ENCODE measurements around the gene NAB2.
A peak's percentile ranks its signal among the peaks of the same experiment; 100 is the strongest.

The NAB2 gene

DNA sequence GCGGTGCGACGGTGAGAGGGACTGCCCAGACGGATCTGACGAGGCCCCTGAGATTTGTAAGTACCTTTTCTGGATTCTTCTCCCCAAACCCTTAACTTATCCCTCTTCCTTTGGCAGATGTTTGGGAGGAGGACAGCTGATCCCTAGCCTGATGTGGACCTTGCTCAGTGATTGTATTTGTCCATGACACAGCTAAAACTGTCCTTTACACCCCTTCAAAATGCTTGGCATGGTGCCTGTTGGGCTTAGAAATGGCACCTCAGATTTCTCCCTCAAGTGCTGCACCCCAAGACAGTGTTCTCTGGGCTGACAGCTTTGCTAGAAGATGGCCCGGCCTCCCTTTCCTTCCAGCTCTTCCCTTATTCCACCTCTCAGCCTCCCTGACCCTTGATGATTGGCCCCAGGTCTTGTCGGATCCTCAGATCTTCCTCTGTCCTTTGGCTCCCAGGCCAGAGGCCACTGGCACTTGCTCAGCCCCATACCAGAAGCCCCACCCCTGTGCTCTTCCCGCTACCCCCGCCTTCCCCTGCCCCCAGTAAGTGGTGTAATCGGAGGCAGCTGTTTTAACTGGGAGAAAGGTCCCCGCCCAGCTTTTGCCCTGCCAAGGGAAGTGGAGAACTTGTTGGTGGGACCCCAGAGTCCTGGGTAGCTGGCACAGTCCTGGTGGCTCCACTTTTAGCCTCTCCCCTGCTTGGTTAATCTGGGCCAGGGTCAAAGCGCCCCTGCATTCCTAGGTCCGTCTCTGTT is 49.8 kb downstream of the NAB2 start:
- DNase-seq = peak; percentile 78 to 81

DNA sequence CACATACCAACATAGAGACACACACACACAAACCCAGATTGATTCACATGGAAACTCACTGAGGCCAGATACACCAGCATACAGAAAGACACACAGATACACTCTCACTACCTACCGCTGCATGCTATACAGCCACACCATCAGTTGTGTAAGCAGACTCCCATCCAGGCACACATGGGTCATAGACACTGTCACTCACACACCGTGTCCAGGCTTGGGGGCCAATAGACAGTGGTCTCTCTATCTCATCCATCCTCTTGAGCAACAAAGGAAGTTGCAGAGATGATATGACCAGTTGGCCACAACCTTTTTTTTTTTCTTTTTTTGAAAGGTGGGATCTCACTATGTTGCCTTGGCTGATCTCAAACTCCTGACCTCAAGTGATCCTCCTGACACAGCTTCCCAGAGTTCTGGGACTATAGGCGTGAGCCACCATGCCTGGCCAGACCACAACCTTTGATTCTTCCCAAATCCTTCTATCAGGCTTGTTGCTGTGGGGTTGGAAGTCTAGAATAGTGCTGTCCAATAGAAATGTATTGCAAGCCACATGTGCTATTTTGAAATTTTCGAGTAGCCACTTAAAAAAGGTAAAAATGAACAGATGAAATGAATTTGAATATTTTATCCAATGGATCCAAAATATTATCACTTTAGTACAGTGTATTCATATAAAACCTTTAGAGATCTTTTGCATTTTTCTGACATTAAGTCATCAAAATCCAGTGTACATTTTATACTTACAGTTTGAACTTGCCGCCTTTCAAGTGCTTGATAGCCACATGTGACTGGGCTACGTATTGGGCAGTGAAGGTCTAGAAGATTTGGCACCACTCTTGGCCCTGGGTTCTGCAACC is 51.1 kb downstream of the NAB2 start:
- peak in 1 of 2 donors; percentile 26 for DNase-seq

DNA sequence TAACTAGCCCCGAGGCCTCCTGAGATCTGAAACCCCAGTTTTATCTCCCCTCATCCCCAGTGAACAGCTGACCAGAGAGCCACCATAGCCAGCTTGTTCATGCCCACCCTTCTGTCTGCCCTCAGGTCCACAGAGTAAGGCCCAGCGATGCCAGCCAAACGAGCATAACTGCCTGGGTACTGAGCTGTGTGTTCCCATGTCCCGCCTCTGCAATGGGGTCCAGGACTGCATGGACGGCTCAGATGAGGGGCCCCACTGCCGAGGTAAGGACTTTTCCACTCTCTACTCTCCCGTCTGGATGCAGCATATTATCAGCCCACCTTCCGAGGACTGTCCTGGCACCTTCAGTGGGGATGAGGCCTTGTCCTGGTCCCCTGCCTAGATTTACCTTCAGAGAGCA is 52.3 kb downstream of the NAB2 start:
- no peak for DNase-seq

DNA sequence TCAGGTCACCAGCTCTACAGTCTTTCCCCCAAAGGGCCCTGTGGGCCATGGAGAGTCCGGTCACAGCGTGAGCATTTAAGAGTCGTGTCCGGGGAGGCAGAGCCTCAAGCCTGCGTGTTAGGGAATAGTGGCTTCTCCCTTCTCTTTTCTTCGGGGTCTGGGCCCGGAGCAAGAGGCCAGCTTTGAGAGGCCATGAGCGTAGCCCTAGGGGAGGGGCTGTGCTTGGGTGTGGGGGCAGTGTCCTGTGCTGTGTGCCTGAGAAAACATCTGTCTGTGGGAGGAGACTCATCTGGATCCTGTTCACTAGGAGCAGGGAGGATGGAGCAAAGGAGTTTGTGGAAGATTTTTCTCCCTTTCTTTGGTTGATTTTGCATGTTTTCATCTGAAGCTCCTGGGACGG is 53.2 kb downstream of the NAB2 start:
- no peak for DNase-seq

DNA sequence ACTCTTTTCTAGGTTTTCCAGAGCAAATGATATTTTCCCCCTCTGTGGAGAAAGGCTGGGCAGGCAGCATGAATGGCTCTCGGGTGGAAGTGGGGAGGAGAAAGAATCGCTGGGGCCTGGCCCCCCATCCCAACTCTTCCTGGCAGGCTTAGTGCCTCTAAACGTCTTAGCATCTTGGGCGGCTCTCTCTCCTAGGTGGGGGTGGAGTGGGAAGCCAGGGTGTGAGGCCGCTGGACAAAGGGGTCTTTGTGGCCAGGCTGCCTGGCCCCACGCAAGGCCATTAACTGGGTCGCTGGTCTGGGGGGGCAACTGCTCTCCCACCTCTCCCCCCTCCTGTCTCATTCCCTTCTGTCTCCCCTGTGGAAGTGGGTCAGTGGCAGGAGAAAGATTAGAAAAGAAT is 53.8 kb downstream of the NAB2 start:
- no peak for DNase-seq

DNA sequence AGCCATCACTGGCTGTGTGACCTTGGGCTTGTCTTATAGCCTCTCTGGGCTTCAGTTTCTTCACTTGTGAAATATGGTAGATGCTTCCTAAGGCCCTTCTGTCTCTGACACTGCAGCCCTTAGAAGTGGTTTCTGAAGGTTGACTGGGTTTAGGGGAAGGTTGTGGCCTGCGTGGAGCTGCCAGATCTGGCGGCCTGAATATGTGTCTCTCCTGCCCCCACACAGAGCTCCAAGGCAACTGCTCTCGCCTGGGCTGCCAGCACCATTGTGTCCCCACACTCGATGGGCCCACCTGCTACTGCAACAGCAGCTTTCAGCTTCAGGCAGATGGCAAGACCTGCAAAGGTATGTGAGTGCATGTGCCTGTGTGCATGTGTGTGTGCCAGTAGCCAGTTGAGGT is 54.5 kb downstream of the NAB2 start:
- DNase-seq = no peak
